ENCODE results near the gene ESR2.

- TF ChIP-seq, protein P1, sequence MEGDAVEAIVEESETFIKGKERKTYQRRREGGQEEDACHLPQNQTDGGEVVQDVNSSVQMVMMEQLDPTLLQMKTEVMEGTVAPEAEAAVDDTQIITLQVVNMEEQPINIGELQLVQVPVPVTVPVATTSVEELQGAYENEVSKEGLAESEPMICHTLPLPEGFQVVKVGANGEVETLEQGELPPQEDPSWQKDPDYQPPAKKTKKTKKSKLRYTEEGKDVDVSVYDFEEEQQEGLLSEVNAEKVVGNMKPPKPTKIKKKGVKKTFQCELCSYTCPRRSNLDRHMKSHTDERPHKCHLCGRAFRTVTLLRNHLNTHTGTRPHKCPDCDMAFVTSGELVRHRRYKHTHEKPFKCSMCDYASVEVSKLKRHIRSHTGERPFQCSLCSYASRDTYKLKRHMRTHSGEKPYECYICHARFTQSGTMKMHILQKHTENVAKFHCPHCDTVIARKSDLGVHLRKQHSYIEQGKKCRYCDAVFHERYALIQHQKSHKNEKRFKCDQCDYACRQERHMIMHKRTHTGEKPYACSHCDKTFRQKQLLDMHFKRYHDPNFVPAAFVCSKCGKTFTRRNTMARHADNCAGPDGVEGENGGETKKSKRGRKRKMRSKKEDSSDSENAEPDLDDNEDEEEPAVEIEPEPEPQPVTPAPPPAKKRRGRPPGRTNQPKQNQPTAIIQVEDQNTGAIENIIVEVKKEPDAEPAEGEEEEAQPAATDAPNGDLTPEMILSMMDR (IDR thresholded peaks at IDR 0.05; ENCODE audit: insufficient read depth, low read length, poor library complexity, severe bottlenecking) = no peak
- TF ChIP-seq EZH2phosphoT487 (conservative IDR thresholded peaks at IDR 0.05; ENCODE audit: low read length) = no peak
Observed at GRCh38 chr14:64198486-64198885, 95.7 kb downstream of the ESR2 start.

Measured in SU-DHL-6 (cell line).